GM12878 (cell line): ENCODE results near the gene FAM53B. TPM values are rescaled to one million over a fixed set of nuclear protein-coding genes. Genes with fewer than 3 reads are reported as not detected.

ENCODE experiments used
- ATAC-seq: fragments of 200-7000 bp; cut with Tn5 transposase; 3 replicates; pipeline ENCODE4 v1.9.1; 2020; ENCODE audit warnings: mild to moderate bottlenecking, moderate library complexity
- BruUV-seq: library from RNA; stranded (reverse); fragments of 400-500 nt; replicated peaks from 2 replicates; lab custom pipeline; 2021; lab: Mats Ljungman, UMichigan
- CTCF ChIA-PET: fragments of 300-600 bp; sonication (Branson Sonifier 250); formaldehyde crosslinking; extraction: SDS; loops from one replicate; lab custom pipeline; 2021; ENCODE audit warnings: inconsistent platforms; lab: Yijun Ruan, JAX
- POLR2A ChIA-PET: fragments of 350-600 bp; formaldehyde crosslinking; extraction: SDS; loops from one replicate; lab custom pipeline; 2021; ENCODE audit warnings: inconsistent platforms; lab: Charles Lee
- RAD21 ChIA-PET: fragments of 300-600 bp; sonication (Branson Sonifier 250); formaldehyde crosslinking; loops from one replicate; lab custom pipeline; 2023; ENCODE audit warnings: antibody characterized with exemption; ENCODE audit not compliant: unreplicated experiment; lab: Charles Lee
- SMC1A ChIA-PET: fragments of 300-600 bp; sonication (Branson Sonifier 250); formaldehyde crosslinking; loops from one replicate; lab custom pipeline; 2023; ENCODE audit not compliant: unreplicated experiment, uncharacterized antibody; lab: Charles Lee
- DNase-seq: peaks from one replicate; pipeline ENCODE4 v3.0.0-alpha.2; 2011; ENCODE audit warnings: low read depth, low spot score
- FAIRE-seq: peaks from 3 replicates; lab custom pipeline; 2011; peaks lifted over from hg19 to GRCh38; lab: Jason Lieb, UNC
- H2AFZ ChIP-seq: 2 replicates; pipeline ENCODE4 v1.6.0; 2011; ENCODE audit warnings: low read depth, low read length, control low read depth; ENCODE audit not compliant: control insufficient read depth
- H3K27ac ChIP-seq: 2 replicates; pipeline ENCODE4 v1.5.1; 2011; ENCODE audit warnings: control low read depth; ENCODE audit not compliant: control insufficient read depth, insufficient read depth
- H3K27me3 ChIP-seq, 2 experiments: replicated peaks in 1 of 2; 2 replicates each; pipeline versions ENCODE4 v1.6.0 to v1.6.1; 2011; ENCODE audit warnings: low read length in 1 of 2; ENCODE audit not compliant: control insufficient read depth in 2 of 2, insufficient read depth in 2 of 2
- H3K36me3 ChIP-seq, 2 experiments: 2 replicates each; pipeline ENCODE4 v1.5.1; 2011; ENCODE audit warnings: low read length in 1 of 2; ENCODE audit not compliant: control insufficient read depth in 2 of 2, insufficient read depth in 2 of 2
- H3K4me1 ChIP-seq: 2 replicates; pipeline ENCODE4 v1.6.1; 2011; ENCODE audit warnings: mild to moderate bottlenecking, low read length, moderate library complexity, mixed read lengths; ENCODE audit not compliant: control insufficient read depth, insufficient read depth
- H3K4me2 ChIP-seq: 2 replicates; pipeline ENCODE4 v1.6.0; 2011; ENCODE audit warnings: control low read depth; ENCODE audit not compliant: control insufficient read depth, insufficient read depth
- H3K4me3 ChIP-seq: fragments of 200-600 bp; sonication (generic); 2 replicates; pipeline ENCODE4 v1.5.1; 2016
- H3K79me2 ChIP-seq: 2 replicates; pipeline ENCODE4 v1.6.0; 2011; ENCODE audit warnings: low read length; ENCODE audit not compliant: control insufficient read depth, insufficient read depth
- H3K9ac ChIP-seq: 2 replicates; pipeline ENCODE4 v1.8.0; 2011; ENCODE audit warnings: low read length, control low read depth, mixed read lengths; ENCODE audit not compliant: control insufficient read depth, insufficient read depth
- H3K9me3 ChIP-seq: replicated peaks from 3 replicates; pipeline ENCODE4 v1.5.1; 2011; ENCODE audit warnings: mild to moderate bottlenecking, low read length; ENCODE audit not compliant: control insufficient read depth, insufficient read depth
- H4K20me1 ChIP-seq: 2 replicates; pipeline ENCODE4 v1.6.0; 2011; ENCODE audit not compliant: control insufficient read depth, insufficient read depth
- NR2F1 ChIP-seq: fragments of 450-650 bp; conservative IDR thresholded peaks from 2 replicates; pipeline ENCODE4 v1.6.1; 2017; ENCODE audit warnings: mild to moderate bottlenecking
- ZNF384 ChIP-seq: IDR thresholded peaks from 2 replicates; pipeline ENCODE4 v1.6.1; 2012; ENCODE audit warnings: low read depth, mild to moderate bottlenecking, low read length, improper control_type of control experiment, borderline replicate concordance
- WGBS: methylation state at CpG from one replicate; pipeline ENCODE4 v1.1.6; 2016; ENCODE audit warnings: low lambda C conversion rate; ENCODE audit not compliant: insufficient replicate concordance, insufficient coverage; ENCODE audit errors: missing lambda C conversion rate; 5-methylcytosine and 5-hydroxymethylcytosine counted together
- in situ Hi-C: fragments of 300-500 bp; cut with MboI; formaldehyde crosslinking; loops from 9 replicates; pipeline ENCODE4 v1.14.3; 2018; ENCODE audit warnings: mixed read lengths
- intact Hi-C: fragments of 100-400 bp; cut with micrococcal nuclease; formaldehyde crosslinking; loops from one replicate; pipeline ENCODE4 v1.14.2; 2022; ENCODE audit not compliant: unreplicated experiment
- polyA plus RNA-seq, 11 experiments: library from polyadenylated mRNA; depleted of rRNA in 4 of 11; unstranded in 6 of 11; stranded (reverse) in 5 of 11; fragments of >200 nt; fragmentation: Nextera tagmentation in 4 of 11; fragmentation: Illumina TruSeq in 1 of 11; extraction: Ambion mirVana in 4 of 11; extraction: Trizol in 1 of 11; gene quantifications; 1 replicate in 1 of 11; 2 replicates in 10 of 11; pipeline versions ENCODE4 v1.2.1 to v1.2.3, GENCODE V29; 2011 to 2016; ENCODE audit warnings: inconsistent platforms in 2 of 11, missing spikeins in 2 of 11, low read depth in 1 of 11
- total RNA-seq, 4 experiments: library from RNA; depleted of rRNA in 3 of 4; stranded (reverse); fragments of >200 nt in 3 of 4; fragmentation: Illumina TruSeq in 1 of 4; extraction: Trizol in 1 of 4; gene quantifications; 2 replicates each; pipeline versions ENCODE4 v1.2.1 to v1.2.3, GENCODE V29; 2013 to 2021
- TF ChIP-seq, protein P1 (sequence below): fragments of 450-650 bp; formaldehyde crosslinking; IDR thresholded peaks from 2 replicates; pipeline ENCODE4 v1.4.0; 2022; ENCODE audit warnings: mild to moderate bottlenecking, moderate library complexity
- TF ChIP-seq, protein P2 (sequence below): IDR thresholded peaks from 2 replicates; pipeline ENCODE4 v1.6.1; 2011; ENCODE audit warnings: mild to moderate bottlenecking, low read depth, low read length, moderate library complexity; ENCODE audit not compliant: insufficient replicate concordance

FAM53B gene
- total and polyA plus RNA-seq, 10 of the 15 experiments (the other 5 are each of a cell fraction or from before 2014, with no cell fraction given): 0.05 to 26.3 (median 8.1) TPM

GRCh38 chr10:124728830-124729661 is 15.1 kb downstream of the FAM53B start:
- Histone ChIP-seq H3K4me3 (no peak overlapping the region), H3K27me3 (no peaks in the 10 kb centered on the region), H2AFZ (no peak overlapping the region), H3K9ac (no peak overlapping the region), H3K4me2 (peak overlapping the region; percentile 40), H3K4me1 (peaks cover 62% of the 10 kb centered on the region), H3K79me2 (peaks cover 33% of the 10 kb centered on the region), H3K27ac (peak overlapping the region; percentile 47), H3K9me3 (no peaks in the 10 kb centered on the region), H4K20me1 (no peaks in the 10 kb centered on the region), H3K36me3 (peaks cover 2 to 6% of the 10 kb centered on the region in 2 experiments; a peak in 2 of 4 replicates)
- DNase-seq (no peak), FAIRE-seq (no peak), ATAC-seq (no peak)
- TF ChIP-seq, protein P1, sequence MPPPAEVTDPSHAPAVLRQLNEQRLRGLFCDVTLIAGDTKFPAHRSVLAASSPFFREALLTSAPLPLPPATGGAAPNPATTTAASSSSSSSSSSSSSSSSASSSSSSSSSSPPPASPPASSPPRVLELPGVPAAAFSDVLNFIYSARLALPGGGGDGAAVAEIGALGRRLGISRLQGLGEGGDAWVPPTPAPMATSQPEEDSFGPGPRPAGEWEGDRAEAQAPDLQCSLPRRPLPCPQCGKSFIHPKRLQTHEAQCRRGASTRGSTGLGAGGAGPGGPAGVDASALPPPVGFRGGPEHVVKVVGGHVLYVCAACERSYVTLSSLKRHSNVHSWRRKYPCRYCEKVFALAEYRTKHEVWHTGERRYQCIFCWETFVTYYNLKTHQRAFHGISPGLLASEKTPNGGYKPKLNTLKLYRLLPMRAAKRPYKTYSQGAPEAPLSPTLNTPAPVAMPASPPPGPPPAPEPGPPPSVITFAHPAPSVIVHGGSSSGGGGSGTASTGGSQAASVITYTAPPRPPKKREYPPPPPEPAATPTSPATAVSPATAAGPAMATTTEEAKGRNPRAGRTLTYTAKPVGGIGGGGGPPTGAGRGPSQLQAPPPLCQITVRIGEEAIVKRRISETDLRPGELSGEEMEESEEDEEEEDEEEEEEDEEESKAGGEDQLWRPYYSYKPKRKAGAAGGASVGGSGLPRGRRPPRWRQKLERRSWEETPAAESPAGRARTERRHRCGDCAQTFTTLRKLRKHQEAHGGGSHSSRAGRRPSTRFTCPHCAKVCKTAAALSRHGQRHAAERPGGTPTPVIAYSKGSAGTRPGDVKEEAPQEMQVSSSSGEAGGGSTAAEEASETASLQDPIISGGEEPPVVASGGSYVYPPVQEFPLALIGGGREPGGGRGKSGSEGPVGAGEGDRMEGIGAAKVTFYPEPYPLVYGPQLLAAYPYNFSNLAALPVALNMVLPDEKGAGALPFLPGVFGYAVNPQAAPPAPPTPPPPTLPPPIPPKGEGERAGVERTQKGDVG (CRISPR knock-in tag): no peak
- TF ChIP-seq ZNF384 (no peak), NR2F1 (no peak)
- TF ChIP-seq, protein P2, sequence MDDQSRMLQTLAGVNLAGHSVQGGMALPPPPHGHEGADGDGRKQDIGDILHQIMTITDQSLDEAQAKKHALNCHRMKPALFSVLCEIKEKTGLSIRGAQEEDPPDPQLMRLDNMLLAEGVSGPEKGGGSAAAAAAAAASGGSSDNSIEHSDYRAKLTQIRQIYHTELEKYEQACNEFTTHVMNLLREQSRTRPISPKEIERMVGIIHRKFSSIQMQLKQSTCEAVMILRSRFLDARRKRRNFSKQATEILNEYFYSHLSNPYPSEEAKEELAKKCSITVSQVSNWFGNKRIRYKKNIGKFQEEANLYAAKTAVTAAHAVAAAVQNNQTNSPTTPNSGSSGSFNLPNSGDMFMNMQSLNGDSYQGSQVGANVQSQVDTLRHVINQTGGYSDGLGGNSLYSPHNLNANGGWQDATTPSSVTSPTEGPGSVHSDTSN: no peak
- no TSS peak for BruUV-seq
- SMC1A ChIA-PET: interaction anchor here (1.0 to 21.7 kb wide), 7 partner anchors 10 to 82 kb away, joined by 3 to 351 read pairs (median 6); no protein-coding TSS in a partner anchor
- whole genome bisulfite sequencing: 16% methylated on average over 8 of the region's 8 CpGs
- in situ Hi-C loops: loop anchor here (10.0 kb wide), 1 partner anchor 1334 kb away; no protein-coding TSS in a partner anchor
- RAD21 ChIA-PET: interaction anchor here (1.2 to 5.2 kb wide), 5 partner anchors 10 to 40 kb away, joined by 3 to 51 read pairs (median 9); no protein-coding TSS in a partner anchor
- intact Hi-C loops: no loop called here
- CTCF ChIA-PET: interaction anchor here (0.9 to 21.9 kb wide), 3 partner anchors 10 to 26 kb away, joined by 3 to 319 read pairs (median 14); no protein-coding TSS in a partner anchor
- POLR2A ChIA-PET: interaction anchor here (1.0 to 2.1 kb wide), 3 partner anchors 10 to 32 kb away, joined by 5 to 8 read pairs (median 8); no protein-coding TSS in a partner anchor
